ENCODE results near the gene FGD6. TPM values are rescaled to one million over a fixed set of nuclear protein-coding genes. Genes with fewer than 3 reads are reported as not detected.

Gene FGD6
- total and polyA plus RNA-seq, 2 experiments from 2014 or later = 10.4 to 17.2 TPM

DNA sequence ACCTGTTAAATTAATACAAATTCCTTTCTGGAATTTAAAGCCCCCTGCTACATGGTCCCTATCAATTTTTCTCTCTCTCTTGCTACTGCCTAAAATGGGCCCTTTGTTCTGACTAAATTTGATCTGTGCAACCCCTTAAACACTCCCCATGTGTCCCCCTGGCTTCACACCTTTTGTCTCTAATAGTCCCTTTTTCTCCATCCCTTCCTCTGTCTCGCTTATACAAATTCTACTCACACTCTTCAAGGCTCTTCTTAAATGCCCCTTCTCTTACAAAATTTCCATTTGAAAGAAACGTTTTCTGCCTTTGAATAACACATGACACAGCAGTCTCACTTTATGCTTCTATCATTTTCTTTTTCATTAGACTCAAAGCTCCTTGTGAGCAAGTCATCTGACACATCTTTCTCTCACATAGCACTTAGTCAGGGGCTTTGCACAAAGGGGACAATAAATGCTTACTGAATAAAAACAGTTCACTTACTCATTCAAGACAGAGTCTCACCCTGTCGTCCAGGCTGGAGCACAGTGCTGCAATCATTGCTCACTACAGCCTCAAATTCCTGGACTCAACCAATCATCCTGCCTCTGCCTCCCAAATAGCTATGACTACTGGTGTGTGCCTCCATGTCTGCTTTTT is 102.4 kb downstream of the FGD6 start:
- Histone ChIP-seq H2AFZ (no peak overlapping the region), H3K27me3 (no peaks in the 10 kb centered on the region), H3K4me3 (no peak overlapping the region), H3K36me3 (replicated peaks; ENCODE audit: insufficient read depth, low read depth) (no peaks in the 10 kb centered on the region), H3K9me3 (ENCODE audit: low read depth) (no peaks in the 10 kb centered on the region), H3K4me2 (no peak overlapping the region), H3K27ac (no peak overlapping the region), H3K4me1 (ENCODE audit: insufficient read depth) (no peaks in the 10 kb centered on the region), H4K20me1 (ENCODE audit: insufficient read depth, poor library complexity, severe bottlenecking) (no peaks in the 10 kb centered on the region), H3K9me2 (replicated peaks; ENCODE audit: insufficient read depth) (no peaks in the 10 kb centered on the region), H3K79me2 (no peaks in the 10 kb centered on the region)
- no peak for DNase-seq (ENCODE audit: low spot score)
- TF ChIP-seq, protein P1, sequence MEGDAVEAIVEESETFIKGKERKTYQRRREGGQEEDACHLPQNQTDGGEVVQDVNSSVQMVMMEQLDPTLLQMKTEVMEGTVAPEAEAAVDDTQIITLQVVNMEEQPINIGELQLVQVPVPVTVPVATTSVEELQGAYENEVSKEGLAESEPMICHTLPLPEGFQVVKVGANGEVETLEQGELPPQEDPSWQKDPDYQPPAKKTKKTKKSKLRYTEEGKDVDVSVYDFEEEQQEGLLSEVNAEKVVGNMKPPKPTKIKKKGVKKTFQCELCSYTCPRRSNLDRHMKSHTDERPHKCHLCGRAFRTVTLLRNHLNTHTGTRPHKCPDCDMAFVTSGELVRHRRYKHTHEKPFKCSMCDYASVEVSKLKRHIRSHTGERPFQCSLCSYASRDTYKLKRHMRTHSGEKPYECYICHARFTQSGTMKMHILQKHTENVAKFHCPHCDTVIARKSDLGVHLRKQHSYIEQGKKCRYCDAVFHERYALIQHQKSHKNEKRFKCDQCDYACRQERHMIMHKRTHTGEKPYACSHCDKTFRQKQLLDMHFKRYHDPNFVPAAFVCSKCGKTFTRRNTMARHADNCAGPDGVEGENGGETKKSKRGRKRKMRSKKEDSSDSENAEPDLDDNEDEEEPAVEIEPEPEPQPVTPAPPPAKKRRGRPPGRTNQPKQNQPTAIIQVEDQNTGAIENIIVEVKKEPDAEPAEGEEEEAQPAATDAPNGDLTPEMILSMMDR (IDR thresholded peaks at IDR 0.05; ENCODE audit: poor library complexity) = no peak
- TF ChIP-seq EZH2phosphoT487 (IDR thresholded peaks at IDR 0.05; ENCODE audit: low read depth, severe bottlenecking, unreplicated experiment) = no peak
- TF ChIP-seq EZH2 (IDR thresholded peaks at IDR 0.05; ENCODE audit: borderline replicate concordance) = no peak
- WGBS (ENCODE audit: low lambda C conversion rate, missing lambda C conversion rate) = 67% methylated on average over 3 of the region's 3 CpGs

DNA sequence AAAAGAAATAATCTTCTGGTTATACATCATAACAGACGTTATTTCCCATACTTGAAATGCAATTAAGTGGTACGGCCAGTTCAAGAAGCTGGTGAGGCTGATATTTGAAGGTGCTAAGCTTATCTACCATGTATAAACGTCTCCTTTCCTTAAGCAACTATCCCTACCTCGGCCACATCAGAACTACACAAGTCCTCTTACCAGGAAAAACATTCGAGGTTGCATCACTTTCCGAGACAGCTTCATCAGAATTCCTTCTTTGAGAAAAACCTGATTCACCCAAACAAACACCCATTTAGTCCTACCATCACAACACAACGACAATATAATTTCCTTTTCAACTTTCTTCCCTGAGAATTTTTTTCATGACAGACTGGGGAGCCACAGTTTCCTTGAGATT is 109.9 kb downstream of the FGD6 start:
- Histone ChIP-seq H3K9me2 (replicated peaks; ENCODE audit: insufficient read depth) (no peaks in the 10 kb centered on the region), H3K4me2 (no peak overlapping the region), H2AFZ (no peak overlapping the region), H3K27me3 (no peaks in the 10 kb centered on the region), H3K4me3 (no peak overlapping the region), H3K27ac (no peak overlapping the region), H3K79me2 (no peaks in the 10 kb centered on the region), H4K20me1 (ENCODE audit: insufficient read depth, poor library complexity, severe bottlenecking) (no peaks in the 10 kb centered on the region), H3K4me1 (ENCODE audit: insufficient read depth) (no peaks in the 10 kb centered on the region), H3K36me3 (replicated peaks; ENCODE audit: insufficient read depth, low read depth) (peaks cover 8% of the 10 kb centered on the region), H3K9me3 (ENCODE audit: low read depth) (no peaks in the 10 kb centered on the region)
- no peak for DNase-seq (ENCODE audit: low spot score)
- 78% methylated on average over 7 of the region's 7 CpGs for WGBS (ENCODE audit: low lambda C conversion rate, missing lambda C conversion rate)
- TF ChIP-seq EZH2phosphoT487 (IDR thresholded peaks at IDR 0.05; ENCODE audit: low read depth, severe bottlenecking, unreplicated experiment) (no peak), EZH2 (IDR thresholded peaks at IDR 0.05; ENCODE audit: borderline replicate concordance) (no peak)
- TF ChIP-seq, protein P1 (IDR thresholded peaks at IDR 0.05; ENCODE audit: poor library complexity) = no peak

DNA sequence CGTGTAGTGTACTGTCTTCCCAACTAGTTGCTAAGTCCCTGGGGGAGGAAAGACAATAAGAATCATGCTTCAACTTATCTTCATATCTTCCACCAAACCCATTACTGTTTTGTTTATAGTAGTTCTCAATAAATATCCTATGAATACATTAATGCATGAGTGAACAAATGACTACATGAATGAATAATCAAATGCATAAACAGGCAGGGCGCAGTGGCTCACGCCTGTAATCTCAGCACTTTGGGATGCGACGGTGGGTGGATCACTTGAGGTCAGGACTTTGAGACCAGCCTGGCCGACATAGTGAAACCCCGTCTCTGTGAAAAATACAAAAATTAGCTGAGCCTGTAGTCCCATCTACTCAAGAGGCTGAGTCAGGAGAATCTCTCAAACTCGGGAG is 111.7 kb downstream of the FGD6 start:
- no peaks in the 10 kb centered on the region for H4K20me1 ChIP-seq (ENCODE audit: insufficient read depth, poor library complexity, severe bottlenecking)
- DNase-seq (ENCODE audit: low spot score) = no peak
- H3K27me3 ChIP-seq = no peaks in the 10 kb centered on the region
- no peaks in the 10 kb centered on the region for H3K9me3 ChIP-seq (ENCODE audit: low read depth)
- H3K9me2 ChIP-seq (replicated peaks; ENCODE audit: insufficient read depth) = no peaks in the 10 kb centered on the region
- 95% methylated on average over 8 of the region's 8 CpGs for WGBS (ENCODE audit: low lambda C conversion rate, missing lambda C conversion rate)
- peaks cover 8% of the 10 kb centered on the region for H3K36me3 ChIP-seq (replicated peaks; ENCODE audit: insufficient read depth, low read depth)
- H3K79me2 ChIP-seq = no peaks in the 10 kb centered on the region
- H3K4me1 ChIP-seq (ENCODE audit: insufficient read depth) = peaks cover 1% of the 10 kb centered on the region
- no peak overlapping the region for H3K27ac ChIP-seq
- no peak overlapping the region for H2AFZ ChIP-seq
- TF ChIP-seq EZH2 (IDR thresholded peaks at IDR 0.05; ENCODE audit: borderline replicate concordance) (no peak), EZH2phosphoT487 (IDR thresholded peaks at IDR 0.05; ENCODE audit: low read depth, severe bottlenecking, unreplicated experiment) (no peak)
- TF ChIP-seq, protein P1 (IDR thresholded peaks at IDR 0.05; ENCODE audit: poor library complexity) = no peak
- H3K4me2 ChIP-seq = no peak overlapping the region
- no peak overlapping the region for H3K4me3 ChIP-seq
